Mammary epithelial cell (primary cell): Measurements from ENCODE around the gene ATP8A2.

Experiments
- CTCF ChIP-seq, 2 donors: IDR thresholded peaks in 1 of 2; conservative IDR thresholded peaks in 1 of 2; 2 replicates each; pipeline ENCODE4 v1.5.1; 2011 to 2012; ENCODE audit warnings: inconsistent platforms in 2 of 2, low read length in 2 of 2, mild to moderate bottlenecking in 2 of 2, control low read depth in 1 of 2, low read depth in 1 of 2; ENCODE audit not compliant: insufficient read depth in 1 of 2; ENCODE audit errors: extremely low read depth in 1 of 2
- EZH2 ChIP-seq: IDR thresholded peaks from 2 replicates; pipeline ENCODE4 v1.6.1; 2012; ENCODE audit warnings: low read length, inconsistent platforms, borderline replicate concordance

- TF ChIP-seq CTCF (conservative IDR thresholded peaks at IDR 0.05 in 1 of 2, IDR thresholded peaks at IDR 0.05 in 1 of 2; ENCODE audit: extremely low read depth in 1 of 2, insufficient read depth in 1 of 2, low read depth in 1 of 2, low read length in 2 of 2) (no peak), EZH2 (no peak)
These were observed 456.2 kb downstream of the ATP8A2 start for GRCh38 chr13:25827831-25828465.
